ENCODE data around the gene DPP6.
"Not testable (repeated sequence)": the region's sequence is repeated elsewhere in the genome, so short reads cannot be mapped to it uniquely, and the experiment has no call there.

Gene DPP6

DNA sequence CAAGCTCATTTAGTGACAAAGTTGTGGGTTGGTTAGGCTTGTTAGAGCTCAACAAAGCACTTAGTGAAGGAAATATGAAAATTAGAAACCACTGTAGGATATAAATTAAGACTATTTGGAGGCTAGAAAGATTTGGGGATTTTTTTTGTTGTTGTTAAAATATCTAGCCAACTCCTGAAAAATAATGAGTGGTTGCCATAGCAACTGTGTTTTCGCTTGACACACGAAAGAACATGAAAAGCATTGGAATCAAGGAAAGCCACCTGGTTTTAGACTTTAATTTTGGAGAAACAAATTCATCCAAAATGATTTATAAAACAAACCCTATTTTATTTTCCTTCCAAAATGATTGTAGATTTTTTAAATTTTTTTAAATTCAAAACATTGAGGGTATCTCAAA, 26.3 kb downstream of the DPP6 start:
- DNase-seq, result not testable (repeated sequence)

- DNase-seq, result not testable (repeated sequence)
These were observed 28.1 kb downstream of the DPP6 start for GRCh38 chr7:154080249-154080648.

- DNase-seq, result not testable (repeated sequence)
These were observed 35.0 kb downstream of the DPP6 start for GRCh38 chr7:154087037-154087725.

GRCh38 chr7:154092093-154092492, 39.9 kb downstream of the DPP6 start:
- DNase-seq, result not testable (repeated sequence)

- not testable (repeated sequence) for DNase-seq
These were observed 43.0 kb downstream of the DPP6 start for GRCh38 chr7:154095201-154095600.

DNA sequence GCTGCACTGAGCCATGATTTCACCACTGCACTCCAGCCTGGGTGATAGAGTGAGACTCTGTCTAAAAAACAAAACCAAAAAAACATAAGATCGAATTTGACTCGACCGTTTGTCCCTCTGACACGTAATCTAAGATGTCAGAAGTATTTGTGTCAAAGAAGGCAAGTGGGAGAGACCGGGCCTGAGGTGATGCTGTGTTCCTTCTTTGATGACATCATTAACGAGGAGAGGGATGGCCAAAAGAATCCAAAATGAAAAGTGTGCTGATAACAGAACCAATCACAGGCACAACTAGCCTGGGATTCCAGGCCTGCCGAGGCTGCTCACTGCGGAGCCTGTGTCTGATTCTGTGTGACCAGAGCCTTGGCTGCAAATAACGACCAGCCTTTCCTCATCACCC, 52.9 kb downstream of the DPP6 start:
- DNase-seq, result not testable (repeated sequence)

DNA sequence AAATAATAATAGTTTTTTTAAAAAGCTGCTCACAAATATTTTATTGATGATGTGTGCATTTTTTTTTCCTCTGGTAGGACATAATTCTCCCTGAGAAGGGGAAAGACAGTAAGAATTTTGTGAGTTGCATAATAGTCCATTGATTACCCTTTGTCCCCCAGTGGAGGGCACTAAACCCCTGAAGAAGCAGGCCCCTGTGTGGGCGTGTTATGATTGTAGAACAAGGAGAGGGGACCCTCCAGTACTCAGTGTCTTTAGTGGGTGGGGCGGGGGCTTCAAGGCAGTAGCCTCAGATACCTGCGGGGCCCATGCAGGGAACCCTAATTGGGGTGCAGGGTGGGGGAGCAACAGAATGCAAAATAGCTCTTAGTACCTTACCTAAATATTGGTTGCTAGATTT, 57.4 kb downstream of the DPP6 start:
- not testable (repeated sequence) for DNase-seq

DNA sequence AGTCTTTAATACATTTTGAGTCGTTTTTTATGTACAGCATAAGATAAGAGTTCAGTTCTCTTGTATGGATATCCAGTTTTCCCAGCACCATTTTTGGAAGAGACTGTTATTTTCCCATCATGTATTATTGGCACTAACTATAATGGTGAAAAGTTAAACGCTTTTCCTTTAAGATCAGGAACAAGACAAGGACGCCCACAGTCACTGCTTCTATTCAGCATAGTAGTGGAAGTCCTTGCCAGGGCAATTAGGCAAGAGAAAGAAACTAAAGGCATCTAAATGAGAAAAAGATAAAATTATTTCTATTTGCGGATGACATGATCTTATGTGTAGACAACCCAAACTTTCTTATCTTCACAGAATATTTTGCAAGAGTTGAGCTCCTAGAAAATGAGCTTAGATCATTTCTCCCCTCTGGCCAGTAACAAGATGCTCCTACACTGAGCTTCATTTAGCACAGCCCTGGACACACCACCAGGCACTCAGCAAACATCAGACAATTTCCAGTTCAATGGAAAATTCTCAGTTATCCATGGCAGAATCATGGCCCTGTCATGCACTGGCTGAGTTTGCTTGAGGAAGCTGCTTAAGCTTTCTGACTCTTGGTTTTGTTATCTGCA, 61.6 kb downstream of the DPP6 start:
- DNase-seq, result not testable (repeated sequence)

GRCh38 chr7:154117411-154118390, 65.5 kb downstream of the DPP6 start:
- not testable (repeated sequence) for DNase-seq

DNA sequence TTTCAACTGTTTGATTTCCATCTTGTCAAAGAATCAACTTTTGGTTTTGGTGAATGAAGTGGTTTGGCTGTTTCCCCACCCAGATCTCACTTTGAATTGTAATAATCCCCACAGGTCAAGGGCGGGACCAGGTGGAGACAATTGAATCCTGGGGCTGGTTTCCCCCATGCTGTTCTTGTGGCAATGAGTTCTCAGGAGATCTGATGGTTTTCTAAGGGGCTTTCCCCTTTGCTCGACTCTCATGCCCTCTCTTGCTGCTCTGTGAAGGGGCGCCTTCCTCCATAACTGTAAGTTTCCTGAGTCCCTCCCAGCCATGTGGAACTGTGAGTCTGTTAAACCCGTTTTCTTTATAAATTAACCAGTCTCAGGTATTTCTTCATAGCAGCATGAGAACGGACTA, 68.6 kb downstream of the DPP6 start:
- not testable (repeated sequence) for DNase-seq

GRCh38 chr7:154122720-154123119, 70.5 kb downstream of the DPP6 start:
- not testable (repeated sequence) for DNase-seq

- DNase-seq, result not testable (repeated sequence)
These were observed 71.2 kb downstream of the DPP6 start for GRCh38 chr7:154123397-154123796.

DNA sequence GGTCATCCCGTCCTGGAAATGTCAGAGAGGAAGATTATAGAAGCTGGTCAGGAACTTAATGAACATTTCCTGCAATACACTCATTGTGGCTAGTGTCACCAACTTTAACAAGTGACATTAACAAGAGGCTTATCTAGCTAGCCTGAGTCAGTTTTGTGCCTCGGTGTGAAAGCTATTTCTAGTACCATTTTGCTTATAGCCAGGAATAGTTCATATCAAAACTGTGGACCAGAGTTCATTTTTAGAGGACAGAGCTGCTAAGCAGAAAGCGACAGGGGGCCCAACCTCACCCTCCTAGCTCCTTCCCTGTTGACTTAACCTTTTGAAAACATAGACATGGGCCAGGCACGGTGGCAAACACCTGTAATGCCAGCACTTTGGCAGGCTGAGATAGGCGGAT, 76.9 kb downstream of the DPP6 start:
- DNase-seq, result not testable (repeated sequence)

GRCh38 chr7:154132617-154133016, 80.4 kb downstream of the DPP6 start:
- not testable (repeated sequence) for DNase-seq

GRCh38 chr7:154133703-154134277, 81.6 kb downstream of the DPP6 start:
- DNase-seq, result not testable (repeated sequence)

- DNase-seq, result not testable (repeated sequence)
These were observed 82.5 kb downstream of the DPP6 start for GRCh38 chr7:154134698-154135097.

DNA sequence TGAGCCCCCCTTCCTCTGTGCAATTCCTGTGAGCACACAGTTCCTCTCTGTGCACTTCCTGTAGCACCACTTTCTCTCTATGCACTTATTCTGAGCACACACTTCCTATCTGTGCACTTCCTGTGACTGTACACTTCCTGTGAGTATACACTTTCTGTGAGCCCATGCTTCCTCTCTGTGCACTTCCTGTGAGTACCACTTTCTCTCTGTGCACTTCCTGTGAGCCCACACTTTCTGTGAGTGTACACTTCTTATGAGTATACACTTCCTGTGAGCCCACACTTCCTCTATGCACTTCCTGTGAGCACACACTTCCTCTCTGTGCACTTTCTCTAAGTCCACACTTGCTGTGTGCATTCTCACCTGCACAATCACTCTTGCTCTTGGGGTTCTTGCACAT, 83.4 kb downstream of the DPP6 start:
- not testable (repeated sequence) for DNase-seq

GRCh38 chr7:154145922-154146706, 93.9 kb downstream of the DPP6 start:
- not testable (repeated sequence) for DNase-seq

DNA sequence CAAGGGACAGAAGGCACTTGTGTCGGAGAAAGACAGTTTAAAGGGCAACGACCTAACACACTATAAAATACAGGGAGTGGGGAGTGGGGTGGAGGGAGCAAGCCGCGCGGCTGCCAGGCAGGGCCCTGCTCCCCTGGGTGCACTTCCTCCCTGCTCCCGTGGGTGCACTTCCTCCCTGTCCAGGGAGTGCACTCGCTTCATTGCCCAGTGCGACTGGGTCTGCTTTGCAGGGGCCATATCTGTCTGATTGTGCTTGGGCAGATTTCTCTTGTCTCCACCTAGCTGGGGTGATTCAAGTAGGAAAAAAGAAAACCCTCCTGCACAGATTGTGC, 94.5 kb downstream of the DPP6 start:
- DNase-seq, result not testable (repeated sequence)

GRCh38 chr7:154148791-154149516, 96.8 kb downstream of the DPP6 start:
- DNase-seq, result not testable (repeated sequence)

GRCh38 chr7:154150656-154151055, 98.5 kb downstream of the DPP6 start:
- not testable (repeated sequence) for DNase-seq

All from effector CD8-positive, alpha-beta T cell (primary cell).